ENCODE data around the gene TBL3.
"Not testable (repeated sequence)": the region's sequence is repeated elsewhere in the genome, so short reads cannot be mapped to it uniquely, and the experiment has no call there.

TBL3 gene

GRCh38 chr16:2002406-2003230 lies 30.8 kb downstream of the TBL3 start:
- DNase-seq = no peak

GRCh38 chr16:2003231-2003826 lies 31.5 kb downstream of the TBL3 start:
- no peak for DNase-seq

- DNase-seq = peak; percentile 94
These were observed 32.2 kb downstream of the TBL3 start for GRCh38 chr16:2003827-2004641.

- DNase-seq = no peak
These were observed 33.1 kb downstream of the TBL3 start for GRCh38 chr16:2004795-2005517.

GRCh38 chr16:2005646-2006045 lies 33.8 kb downstream of the TBL3 start:
- no peak for DNase-seq

- no peak for DNase-seq
These were observed 34.5 kb downstream of the TBL3 start for GRCh38 chr16:2006317-2006716.

GRCh38 chr16:2007081-2007836 lies 35.4 kb downstream of the TBL3 start:
- DNase-seq = no peak

- DNase-seq = no peak
These were observed 36.2 kb downstream of the TBL3 start for GRCh38 chr16:2008009-2008526.

- DNase-seq = no peak
These were observed 36.8 kb downstream of the TBL3 start for GRCh38 chr16:2008631-2009163.

GRCh38 chr16:2009164-2009711 lies 37.4 kb downstream of the TBL3 start:
- no peak for DNase-seq

- peak; percentile 90 for DNase-seq
These were observed 38.1 kb downstream of the TBL3 start, which contains the start of gene ZNF598 for GRCh38 chr16:2009791-2010510. TSS of gene ZNF598 (minus strand) at chr16:2009821.

GRCh38 chr16:2011726-2012125 lies 39.9 kb downstream of the TBL3 start:
- not testable (repeated sequence) for DNase-seq

GRCh38 chr16:2013527-2013926 lies 41.7 kb downstream of the TBL3 start:
- no peak for DNase-seq

- DNase-seq = no peak
These were observed 43.5 kb downstream of the TBL3 start for GRCh38 chr16:2015117-2015946.

GRCh38 chr16:2015947-2016208 lies 44.0 kb downstream of the TBL3 start:
- DNase-seq = no peak

GRCh38 chr16:2016407-2016922 lies 44.6 kb downstream of the TBL3 start:
- no peak for DNase-seq

GRCh38 chr16:2019518-2019920 lies 47.7 kb downstream of the TBL3 start, which contains the start of gene NPW:
TSS of gene NPW (plus strand) at chr16:2019785.
- no peak for DNase-seq

GRCh38 chr16:2019921-2020831 lies 48.3 kb downstream of the TBL3 start:
- DNase-seq = no peak

GRCh38 chr16:2022723-2023091 lies 50.9 kb downstream of the TBL3 start:
- DNase-seq = no peak

Measured in 8988T (cell line).